Adrenal gland (tissue), 5 donors: ENCODE data around the gene GAS2L1.

Experiments used
- POLR2A ChIP-seq, 2 donors: fragments of 450-650 bp; IDR thresholded peaks; one replicate each; pipeline ENCODE4 v1.6.1; 2017; ENCODE audit warnings: antibody characterized with exemption in 2 of 2, mild to moderate bottlenecking in 2 of 2, moderate library complexity in 1 of 2
- TF ChIP-seq, protein P1 (sequence below), 6 experiments: fragments of 450-650 bp in 4 of 6; fragments of 200-600 bp in 2 of 6; sonication (generic) in 1 of 6; IDR thresholded peaks; 1 replicate in 5 of 6; 2 replicates in 1 of 6; pipeline versions ENCODE4 v1.5.1 to v1.8.0; 2016 to 2021; ENCODE audit warnings: antibody characterized with exemption in 6 of 6, mild to moderate bottlenecking in 2 of 6, moderate library complexity in 1 of 6
- donor health status: DM: no; HTN: no; CAD: no.

DNA sequence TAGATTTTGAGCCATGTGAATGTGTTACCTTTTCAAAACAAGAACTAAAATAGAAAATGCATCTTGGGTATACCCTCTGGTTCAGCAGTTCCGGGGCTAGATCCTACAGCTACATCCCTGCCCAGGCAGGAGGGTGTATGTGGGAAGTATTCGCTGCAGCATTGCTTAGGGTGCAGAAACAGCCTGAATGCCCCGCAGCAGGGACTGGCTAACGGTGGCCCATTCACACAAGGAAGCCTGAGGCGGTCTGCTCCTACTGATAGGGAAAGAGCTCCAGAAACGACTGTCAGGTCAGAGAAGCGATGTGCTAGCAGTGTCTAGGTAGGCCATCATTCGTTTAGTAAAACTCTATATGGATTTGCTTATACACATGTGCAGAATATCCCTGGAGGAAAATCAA lies 18.9 kb downstream of the GAS2L1 start:
- TF ChIP-seq, protein P1, sequence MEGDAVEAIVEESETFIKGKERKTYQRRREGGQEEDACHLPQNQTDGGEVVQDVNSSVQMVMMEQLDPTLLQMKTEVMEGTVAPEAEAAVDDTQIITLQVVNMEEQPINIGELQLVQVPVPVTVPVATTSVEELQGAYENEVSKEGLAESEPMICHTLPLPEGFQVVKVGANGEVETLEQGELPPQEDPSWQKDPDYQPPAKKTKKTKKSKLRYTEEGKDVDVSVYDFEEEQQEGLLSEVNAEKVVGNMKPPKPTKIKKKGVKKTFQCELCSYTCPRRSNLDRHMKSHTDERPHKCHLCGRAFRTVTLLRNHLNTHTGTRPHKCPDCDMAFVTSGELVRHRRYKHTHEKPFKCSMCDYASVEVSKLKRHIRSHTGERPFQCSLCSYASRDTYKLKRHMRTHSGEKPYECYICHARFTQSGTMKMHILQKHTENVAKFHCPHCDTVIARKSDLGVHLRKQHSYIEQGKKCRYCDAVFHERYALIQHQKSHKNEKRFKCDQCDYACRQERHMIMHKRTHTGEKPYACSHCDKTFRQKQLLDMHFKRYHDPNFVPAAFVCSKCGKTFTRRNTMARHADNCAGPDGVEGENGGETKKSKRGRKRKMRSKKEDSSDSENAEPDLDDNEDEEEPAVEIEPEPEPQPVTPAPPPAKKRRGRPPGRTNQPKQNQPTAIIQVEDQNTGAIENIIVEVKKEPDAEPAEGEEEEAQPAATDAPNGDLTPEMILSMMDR (IDR thresholded peaks at IDR 0.05): no peak
- no peak for TF ChIP-seq POLR2A (IDR thresholded peaks at IDR 0.05)
